Activated CD4-positive, alpha-beta T cell treated with anti-CD3 and anti-CD28 coated beads, Interleukin-2, amount 10 ng/mL, durations not matched to agents 24 days and 14 days (primary cell): Measurements from ENCODE around the gene CFAP61. TPM values are rescaled to one million over a fixed set of nuclear protein-coding genes. Genes with fewer than 3 reads are reported as not detected.
"Not testable (repeated sequence)": the region's sequence is repeated elsewhere in the genome, so short reads cannot be mapped to it uniquely, and the experiment has no call there.

ENCODE experiments used
- DNase-seq: peaks from one replicate; pipeline ENCODE4 v3.0.0; 2022
- H3K27ac Mint-ChIP-seq: one replicate; pipeline ENCODE4 v1.8.0; 2022; ENCODE audit warnings: mild to moderate bottlenecking, mixed read lengths
- H3K27me3 Mint-ChIP-seq: one replicate; pipeline ENCODE4 v1.8.0; 2022; ENCODE audit warnings: mixed read lengths
- H3K36me3 Mint-ChIP-seq: one replicate; pipeline ENCODE4 v1.8.0; 2022; ENCODE audit warnings: low read depth, mild to moderate bottlenecking, mixed read lengths
- H3K4me1 Mint-ChIP-seq: one replicate; pipeline ENCODE4 v1.8.0; 2021; ENCODE audit warnings: mixed read lengths
- H3K4me3 Mint-ChIP-seq: one replicate; pipeline ENCODE4 v1.8.0; 2022; ENCODE audit warnings: mild to moderate bottlenecking, moderate library complexity, mixed read lengths
- H3K9me3 Mint-ChIP-seq: one replicate; pipeline ENCODE4 v1.8.0; 2021; ENCODE audit warnings: mixed read lengths
- intact Hi-C: fragments of 100-400 bp; cut with micrococcal nuclease; formaldehyde crosslinking; loops from one replicate; pipeline ENCODE4 v1.15.1; 2023
- total RNA-seq: library from RNA; stranded (reverse); gene quantifications from 2 replicates; pipeline ENCODE4 v1.2.3, GENCODE V29; 2022

Gene CFAP61
- total RNA-seq, 1 donor from 2014 or later: not detected

DNA sequence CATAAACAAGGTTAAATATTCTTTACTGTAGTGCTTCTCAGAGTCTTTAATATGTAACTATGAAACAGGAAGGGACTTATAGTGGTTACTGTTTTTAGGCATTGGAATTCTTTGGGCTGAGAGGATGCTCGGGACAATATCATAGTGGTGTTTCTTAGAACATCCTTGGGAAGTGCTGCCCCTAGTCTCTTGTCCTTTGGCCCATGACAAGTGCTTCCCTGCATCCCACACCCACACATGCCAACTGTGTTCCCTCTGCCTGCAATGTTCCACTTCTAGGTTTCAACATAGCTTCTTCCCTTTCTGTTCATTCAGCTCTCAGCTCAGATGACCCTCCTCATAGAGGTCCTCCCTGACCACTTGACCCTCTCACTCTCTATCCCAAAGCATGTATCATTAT lies 37.6 kb downstream of the CFAP61 start:
- Mint-ChIP-seq H3K27ac (no peak overlapping the region), H3K4me3 (no peak overlapping the region), H3K9me3 (no peaks in the 10 kb centered on the region), H3K36me3 (no peaks in the 10 kb centered on the region), H3K27me3 (peaks cover 7% of the 10 kb centered on the region), H3K4me1 (no peaks in the 10 kb centered on the region)
- DNase-seq: no peak
- intact Hi-C loops: no loop called here

DNA sequence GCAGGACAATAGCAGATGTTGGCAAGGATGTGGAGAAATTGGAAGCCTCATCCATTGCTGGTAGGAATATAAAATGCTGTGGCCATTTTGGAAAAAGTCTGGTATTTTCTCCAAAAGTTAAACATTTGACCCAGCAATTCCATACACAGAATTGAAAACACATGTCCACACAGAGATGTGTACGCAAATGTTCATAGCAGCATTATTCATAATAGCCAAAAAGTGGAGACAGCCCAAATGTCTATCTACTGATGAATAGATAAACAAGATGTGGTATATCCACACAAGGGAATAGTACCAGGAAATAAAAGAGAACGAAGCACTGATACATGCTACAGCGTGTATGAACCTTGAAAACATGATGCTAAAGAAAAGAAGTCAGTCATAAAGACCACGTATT lies 40.5 kb downstream of the CFAP61 start:
- no peak for DNase-seq
- Mint-ChIP-seq H3K4me3 (no peak overlapping the region), H3K9me3 (no peaks in the 10 kb centered on the region), H3K27ac (no peak overlapping the region), H3K4me1 (no peaks in the 10 kb centered on the region), H3K27me3 (peaks cover 6% of the 10 kb centered on the region), H3K36me3 (no peaks in the 10 kb centered on the region)
- intact Hi-C loops: no loop called here

DNA sequence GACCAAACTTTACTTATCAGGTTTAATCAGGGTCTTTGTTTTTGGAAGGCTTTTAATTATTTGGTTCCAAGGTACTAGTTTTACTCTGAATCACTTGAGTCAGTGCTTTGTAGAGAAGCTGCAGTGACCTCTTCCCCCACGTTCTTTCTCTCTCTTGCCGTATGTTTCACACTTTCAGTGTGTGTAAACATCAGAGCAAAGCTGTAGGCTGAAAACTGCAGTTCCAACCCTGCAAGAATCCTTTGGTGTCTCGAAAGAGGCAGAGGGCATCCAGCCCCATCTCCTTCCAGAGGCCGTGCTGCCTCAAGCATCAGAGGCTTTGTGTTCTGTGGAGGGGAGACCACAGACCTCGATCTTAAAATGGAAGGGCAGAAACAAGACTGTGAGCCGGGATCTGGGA lies 42.1 kb downstream of the CFAP61 start:
- H3K27me3 Mint-ChIP-seq: peaks cover 6% of the 10 kb centered on the region
- H3K4me1 Mint-ChIP-seq: no peaks in the 10 kb centered on the region
- no peak overlapping the region for H3K4me3 Mint-ChIP-seq
- intact Hi-C loops: no loop called here
- no peaks in the 10 kb centered on the region for H3K36me3 Mint-ChIP-seq
- no peak overlapping the region for H3K27ac Mint-ChIP-seq
- DNase-seq: peak; percentile 49
- no peaks in the 10 kb centered on the region for H3K9me3 Mint-ChIP-seq

DNA sequence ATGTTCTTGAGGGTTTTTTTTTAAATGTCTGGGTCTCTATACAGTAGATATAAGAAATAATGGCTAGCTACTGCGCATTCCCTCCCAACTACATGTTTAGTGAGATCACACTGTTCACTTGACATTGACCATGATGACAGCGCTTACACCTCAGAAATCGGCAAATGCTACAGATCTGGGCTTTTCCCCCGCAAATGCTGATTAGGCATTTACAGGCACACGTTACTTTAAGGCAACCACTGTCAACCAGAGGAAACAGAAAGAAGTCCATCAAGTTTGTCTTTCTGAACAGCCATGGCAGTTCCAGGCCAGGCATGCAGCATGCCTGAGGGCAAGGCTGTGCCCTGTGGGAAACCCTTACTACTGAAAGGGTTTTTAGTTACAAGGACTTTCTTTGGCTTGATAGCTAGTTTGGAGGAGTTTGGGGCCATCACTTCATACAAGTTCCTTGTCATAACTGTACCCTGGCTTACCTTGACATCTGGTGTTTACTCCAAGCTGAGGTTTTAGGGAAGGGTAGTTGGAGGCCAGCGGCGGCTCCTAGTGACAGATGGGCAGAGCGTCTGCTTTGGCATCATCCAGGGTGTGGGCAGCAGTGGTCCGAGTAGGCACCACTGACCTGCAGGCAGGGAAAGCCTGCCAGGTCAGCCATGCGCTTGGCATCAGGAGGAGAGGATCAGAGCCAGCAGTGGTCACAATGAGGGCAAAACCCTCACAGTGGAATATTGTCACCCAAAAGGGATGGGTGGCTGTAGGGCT lies 43.0 kb downstream of the CFAP61 start:
- intact Hi-C loops: no loop called here
- H3K27ac Mint-ChIP-seq: no peak overlapping the region
- no peaks in the 10 kb centered on the region for H3K9me3 Mint-ChIP-seq
- DNase-seq: peak; percentile 26
- no peaks in the 10 kb centered on the region for H3K36me3 Mint-ChIP-seq
- H3K4me1 Mint-ChIP-seq: no peaks in the 10 kb centered on the region
- H3K4me3 Mint-ChIP-seq: no peak overlapping the region
- H3K27me3 Mint-ChIP-seq: peaks cover 6% of the 10 kb centered on the region

DNA sequence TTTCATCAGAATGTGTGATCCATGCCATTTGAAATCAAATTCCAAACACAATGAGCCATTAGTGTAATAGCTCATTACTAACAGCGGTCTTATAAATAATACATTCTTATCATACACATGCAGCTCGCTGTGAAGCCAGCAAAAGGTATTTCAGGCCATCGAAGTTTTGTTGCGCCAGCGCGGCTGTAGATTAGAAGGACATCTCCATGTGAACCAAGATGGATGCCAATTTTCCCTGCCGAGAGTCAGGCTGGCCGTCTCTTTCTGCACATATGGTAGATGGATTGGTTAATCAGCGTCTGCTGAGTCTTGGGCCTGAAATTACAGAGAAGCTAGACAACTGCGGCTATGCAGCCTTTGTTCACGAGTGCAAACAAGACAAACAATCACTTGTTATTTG lies 44.1 kb downstream of the CFAP61 start:
- no peaks in the 10 kb centered on the region for H3K4me1 Mint-ChIP-seq
- H3K36me3 Mint-ChIP-seq: no peaks in the 10 kb centered on the region
- H3K27ac Mint-ChIP-seq: no peak overlapping the region

DNA sequence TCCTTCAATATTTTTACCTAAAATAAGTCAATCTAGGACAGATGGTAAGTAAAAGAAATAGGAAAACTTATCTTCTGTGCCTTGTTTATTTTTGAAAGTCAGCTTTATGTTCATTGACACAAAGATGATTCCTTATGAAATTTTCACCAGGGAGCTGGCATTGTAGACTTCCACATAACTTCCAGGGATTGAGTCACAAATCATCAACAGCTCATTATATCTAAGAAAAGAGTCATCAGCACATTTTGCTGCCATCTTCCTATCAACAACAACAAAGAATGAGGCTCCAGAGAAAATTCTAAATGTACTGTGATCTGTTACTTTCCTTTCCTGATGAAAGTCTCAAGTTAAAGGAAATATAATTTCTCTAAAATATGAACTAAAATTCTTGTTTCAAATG lies 48.5 kb downstream of the CFAP61 start:
- Mint-ChIP-seq H3K36me3 (no peaks in the 10 kb centered on the region), H3K4me3 (no peak overlapping the region), H3K27me3 (peaks cover 4% of the 10 kb centered on the region), H3K9me3 (no peaks in the 10 kb centered on the region), H3K4me1 (no peaks in the 10 kb centered on the region), H3K27ac (no peak overlapping the region)
- DNase-seq: no peak
- intact Hi-C loops: no loop called here

More for the DNA sequence above, 44.1 kb downstream of the CFAP61 start:
- Mint-ChIP-seq H3K9me3 (no peaks in the 10 kb centered on the region), H3K4me3 (no peak overlapping the region), H3K27me3 (peaks cover 6% of the 10 kb centered on the region)
- DNase-seq: no peak
- intact Hi-C loops: no loop called here

DNA sequence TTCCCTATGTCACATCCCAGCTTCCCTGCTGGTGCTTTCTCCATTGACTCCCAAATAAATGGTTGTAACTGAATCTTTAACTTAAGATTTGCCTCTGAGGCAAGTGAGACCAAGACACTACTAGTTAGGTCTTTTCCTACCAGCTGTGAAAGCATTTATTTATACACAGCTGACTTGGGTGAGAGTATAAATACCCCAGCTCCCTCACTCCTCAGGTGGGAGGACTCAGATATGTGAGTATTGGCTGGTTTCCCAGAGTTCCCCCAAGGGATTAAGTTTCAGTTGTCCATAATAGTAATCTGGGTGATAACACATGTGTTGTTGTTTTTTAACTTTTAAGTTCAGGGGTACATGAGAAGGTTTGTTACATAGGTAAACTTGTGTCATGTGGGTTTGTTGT lies 49.8 kb downstream of the CFAP61 start:
- Mint-ChIP-seq H3K4me1 (no peaks in the 10 kb centered on the region), H3K27ac (no peak overlapping the region), H3K36me3 (no peaks in the 10 kb centered on the region), H3K4me3 (no peak overlapping the region), H3K27me3 (peaks cover 7% of the 10 kb centered on the region), H3K9me3 (no peaks in the 10 kb centered on the region)
- DNase-seq: no peak
- intact Hi-C loops: no loop called here

DNA sequence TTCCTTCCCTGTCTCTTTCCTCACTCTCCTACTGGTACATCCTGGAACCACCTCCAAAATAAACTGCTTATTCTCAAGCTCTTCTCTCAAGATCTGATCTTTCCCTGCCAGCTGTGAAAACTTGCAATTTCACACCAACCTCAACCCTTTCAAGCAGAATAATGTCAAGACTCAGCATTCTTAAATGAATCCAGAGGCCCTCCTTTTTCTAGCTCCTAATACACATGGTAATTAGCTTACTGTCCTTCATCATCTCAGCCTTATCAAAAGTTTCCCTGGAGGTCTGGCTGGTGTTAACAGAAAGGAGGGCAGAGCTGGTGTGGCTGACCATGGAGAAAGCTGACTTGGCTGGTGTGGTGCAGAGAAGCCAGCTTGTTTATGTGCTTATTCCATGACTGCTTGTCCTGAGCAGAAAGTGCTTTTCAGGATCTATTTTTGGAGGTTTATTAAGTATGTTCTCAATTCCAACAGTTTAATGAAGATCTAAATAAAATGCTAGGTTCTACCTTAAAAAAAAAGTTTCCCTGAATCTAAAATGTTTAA lies 50.5 kb downstream of the CFAP61 start:
- Mint-ChIP-seq H3K9me3 (no peaks in the 10 kb centered on the region), H3K36me3 (no peaks in the 10 kb centered on the region), H3K27me3 (peaks cover 7% of the 10 kb centered on the region), H3K4me1 (no peaks in the 10 kb centered on the region), H3K4me3 (no peak overlapping the region), H3K27ac (no peak overlapping the region)
- no peak for DNase-seq
- intact Hi-C loops: no loop called here

DNA sequence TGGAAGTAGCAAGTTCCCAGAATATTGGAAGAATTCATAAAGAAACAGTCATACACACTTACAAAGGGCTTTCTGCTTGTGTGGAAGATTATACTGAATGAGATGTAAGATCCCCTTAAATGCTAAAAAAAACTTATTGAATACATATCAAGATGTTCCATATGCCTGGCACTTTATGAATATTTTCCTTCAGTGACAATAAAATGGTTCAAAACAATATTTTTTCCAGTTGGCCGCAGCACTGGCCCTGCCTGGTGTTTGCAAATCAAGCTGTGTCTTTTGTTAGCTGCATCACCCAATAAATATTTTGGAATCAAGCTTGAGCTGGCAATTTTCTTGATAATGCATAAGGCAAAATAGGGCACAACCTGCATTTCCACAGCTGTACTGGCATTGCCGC lies 51.2 kb downstream of the CFAP61 start:
- H3K4me1 Mint-ChIP-seq: no peaks in the 10 kb centered on the region
- no peak for DNase-seq
- intact Hi-C loops: no loop called here
- H3K27ac Mint-ChIP-seq: no peak overlapping the region
- H3K36me3 Mint-ChIP-seq: no peaks in the 10 kb centered on the region
- H3K4me3 Mint-ChIP-seq: no peak overlapping the region
- no peaks in the 10 kb centered on the region for H3K9me3 Mint-ChIP-seq
- H3K27me3 Mint-ChIP-seq: peaks cover 7% of the 10 kb centered on the region

DNA sequence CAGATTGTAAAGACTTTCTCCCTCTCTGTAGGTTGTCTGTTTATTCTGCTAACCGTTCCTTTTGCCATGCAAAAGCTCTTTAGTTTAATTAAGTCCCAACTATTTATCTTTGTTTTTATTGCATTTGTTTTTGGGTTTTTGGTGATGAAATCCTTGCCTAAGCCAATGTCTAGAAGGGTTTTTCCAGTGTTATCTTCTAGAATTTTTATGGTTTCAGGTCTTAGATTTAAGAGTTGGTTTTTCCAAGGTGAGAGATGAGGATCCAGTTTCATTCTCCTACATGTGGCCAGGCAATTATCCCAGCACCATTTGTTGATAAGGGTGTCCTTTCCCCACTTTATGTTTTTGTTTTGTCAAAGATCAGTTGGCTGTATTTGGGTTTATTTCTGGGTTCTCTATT lies 70.9 kb downstream of the CFAP61 start:
- H3K4me3 Mint-ChIP-seq, H3K4me1 Mint-ChIP-seq, H3K9me3 Mint-ChIP-seq, H3K27ac Mint-ChIP-seq, DNase-seq, H3K36me3 Mint-ChIP-seq, H3K27me3 Mint-ChIP-seq, intact Hi-C loops: not testable (repeated sequence)

DNA sequence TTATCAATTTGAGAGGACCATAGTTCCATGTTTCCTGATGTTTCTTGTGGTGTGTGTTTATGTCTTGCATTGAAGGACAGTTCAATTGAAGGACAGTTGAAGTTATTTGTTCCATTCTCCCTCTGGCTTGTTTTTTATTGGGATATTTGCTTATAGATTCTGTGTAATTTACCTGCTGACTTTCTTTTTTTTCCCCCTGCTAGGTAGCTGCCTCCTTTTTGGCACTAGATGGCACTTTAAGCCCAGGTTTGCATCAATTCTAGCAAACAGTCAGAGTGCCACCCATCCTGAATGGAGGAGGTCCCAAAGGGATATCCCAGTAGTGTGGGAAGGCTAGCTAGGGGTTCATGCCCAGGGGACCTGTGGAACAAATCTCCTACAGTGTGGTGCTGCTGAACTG lies 78.1 kb downstream of the CFAP61 start:
- no peaks in the 10 kb centered on the region for H3K36me3 Mint-ChIP-seq
- H3K27me3 Mint-ChIP-seq: peaks cover 6% of the 10 kb centered on the region
- H3K4me3 Mint-ChIP-seq: no peak overlapping the region
- H3K4me1 Mint-ChIP-seq: no peaks in the 10 kb centered on the region
- no peak overlapping the region for H3K27ac Mint-ChIP-seq
- no peak for DNase-seq
- H3K9me3 Mint-ChIP-seq: peaks cover 4% of the 10 kb centered on the region
- intact Hi-C loops: loop anchor here (5.0 kb wide), 1 partner anchor 462 kb away; no protein-coding TSS in a partner anchor

DNA sequence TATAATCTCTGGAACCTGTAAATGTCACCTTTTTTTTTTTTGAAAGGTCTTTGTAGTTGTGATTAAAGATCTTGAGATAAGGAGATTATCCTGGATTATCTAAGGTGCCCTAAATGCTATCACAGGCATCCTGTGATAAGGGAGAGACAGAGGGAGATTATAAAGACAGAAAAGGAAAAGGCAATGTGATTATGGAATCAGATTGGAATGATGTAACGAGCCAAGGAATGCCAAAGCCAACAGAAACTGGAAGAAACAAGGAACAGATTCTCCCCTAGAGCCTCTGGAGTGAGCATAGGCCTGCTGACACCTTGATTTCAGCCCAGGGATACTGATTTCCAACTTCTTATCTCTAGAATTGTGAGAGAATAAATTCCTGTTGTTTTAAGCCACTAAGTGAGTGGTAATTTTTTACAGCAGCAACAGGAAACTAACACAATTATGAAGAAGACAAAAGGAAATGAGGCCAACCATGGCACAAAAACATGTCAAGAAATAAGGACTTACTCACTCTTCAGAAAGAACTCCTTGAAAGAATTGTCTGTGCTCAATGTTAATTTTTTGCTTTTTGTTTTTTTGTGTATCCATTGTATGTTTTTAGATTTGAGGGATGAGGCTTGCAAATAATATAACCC lies 82.7 kb downstream of the CFAP61 start:
- no peak overlapping the region for H3K27ac Mint-ChIP-seq
- intact Hi-C loops: loop anchor here (5.0 kb wide), 1 partner anchor 457 kb away; no protein-coding TSS in a partner anchor
- H3K4me3 Mint-ChIP-seq: no peak overlapping the region

DNA sequence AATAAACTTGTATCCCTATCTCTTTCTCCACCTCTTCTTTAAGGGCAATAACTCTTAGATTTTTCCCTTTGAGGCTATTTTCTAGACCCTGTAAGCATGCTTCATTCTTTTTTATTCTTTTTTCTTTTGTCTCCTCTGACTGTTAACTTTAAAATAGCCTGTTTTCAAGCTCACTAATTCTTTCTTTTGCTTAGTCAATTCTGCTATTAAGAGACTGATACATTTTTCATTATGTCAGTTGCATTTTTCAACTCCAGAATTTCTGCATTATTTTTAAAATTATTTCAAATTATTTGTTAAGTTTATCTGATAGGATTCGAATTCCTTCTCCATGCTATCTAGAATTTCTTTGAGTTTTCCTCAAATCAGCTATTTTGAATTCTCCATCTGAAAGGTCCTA lies 84.0 kb downstream of the CFAP61 start:
- intact Hi-C loops: no loop called here
- H3K36me3 Mint-ChIP-seq: no peaks in the 10 kb centered on the region
- H3K9me3 Mint-ChIP-seq: no peaks in the 10 kb centered on the region
- H3K4me3 Mint-ChIP-seq: no peak overlapping the region
- no peak overlapping the region for H3K27ac Mint-ChIP-seq
- H3K4me1 Mint-ChIP-seq: no peaks in the 10 kb centered on the region
- no peaks in the 10 kb centered on the region for H3K27me3 Mint-ChIP-seq
- DNase-seq: no peak

More for the DNA sequence above, 82.7 kb downstream of the CFAP61 start:
- Mint-ChIP-seq H3K36me3 (no peaks in the 10 kb centered on the region), H3K4me1 (no peaks in the 10 kb centered on the region), H3K27me3 (peaks cover 3% of the 10 kb centered on the region), H3K9me3 (peaks cover 4% of the 10 kb centered on the region)
- no peak for DNase-seq

DNA sequence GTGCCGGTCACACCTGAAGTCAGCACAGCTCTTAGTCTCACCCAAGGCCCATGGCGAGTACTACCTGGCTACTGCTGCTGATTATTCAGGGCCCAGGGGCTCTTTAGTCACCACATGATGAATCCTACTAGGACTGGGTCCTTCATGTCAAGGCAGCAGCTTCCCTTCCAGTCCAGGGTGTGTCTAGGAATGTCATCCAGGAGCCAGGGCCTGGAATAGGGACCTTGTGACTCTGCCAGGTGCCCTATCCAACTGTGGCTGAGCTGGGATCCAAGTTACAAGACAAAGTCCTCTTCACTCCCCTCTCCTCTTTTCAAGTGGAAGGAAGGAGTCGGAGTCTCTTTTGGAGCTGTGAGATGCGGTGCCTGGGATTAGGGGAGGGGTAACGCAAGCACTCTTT lies 85.5 kb downstream of the CFAP61 start:
- Mint-ChIP-seq H3K36me3 (no peaks in the 10 kb centered on the region), H3K27me3 (no peaks in the 10 kb centered on the region)
- intact Hi-C loops: no loop called here

More for the DNA sequence above, 85.5 kb downstream of the CFAP61 start:
- Mint-ChIP-seq H3K4me1 (no peaks in the 10 kb centered on the region), H3K9me3 (no peaks in the 10 kb centered on the region), H3K4me3 (no peak overlapping the region), H3K27ac (no peak overlapping the region)
- DNase-seq: no peak
